Vagina (tissue), 2 donors: Measurements from ENCODE around the gene TOMM40.
"Not testable (repeated sequence)": the region's sequence is repeated elsewhere in the genome, so short reads cannot be mapped to it uniquely, and the experiment has no call there.

Source experiments
- CTCF ChIP-seq, 3 experiments: fragments of 450-650 bp in 2 of 3; fragments of 200-600 bp in 1 of 3; sonication (generic) in 1 of 3; IDR thresholded peaks; one replicate each; pipeline ENCODE4 v1.5.1; 2017 to 2019; ENCODE audit warnings: antibody characterized with exemption in 3 of 3, mild to moderate bottlenecking in 2 of 3, moderate library complexity in 2 of 3
- POLR2A ChIP-seq, 2 donors: fragments of 450-650 bp; IDR thresholded peaks; one replicate each; pipeline ENCODE4 v1.6.1; 2017; ENCODE audit warnings: antibody characterized with exemption in 2 of 2, mild to moderate bottlenecking in 2 of 2, moderate library complexity in 2 of 2

- not testable (repeated sequence) for TF ChIP-seq CTCF, POLR2A (IDR thresholded peaks at IDR 0.05)
These were observed 23.6 kb downstream of the TOMM40 start, which contains the start of gene APOC1 for GRCh38 chr19:44914433-44915206.
